HG03103 (cell line): Measurements from ENCODE around the gene SBNO2.

Experiments
- ATAC-seq: cut with Tn5 transposase; IDR thresholded peaks from one replicate; pipeline ENCODE4 v1.9.1; 2021; ENCODE audit warnings: low read depth; ENCODE audit not compliant: unreplicated experiment

Gene SBNO2

GRCh38 chr19:1081301-1082164, 92.5 kb downstream of the SBNO2 start:
- ATAC-seq, result no peak

- no peak for ATAC-seq
Observed at GRCh38 chr19:1080360-1081161, 93.5 kb downstream of the SBNO2 start.

- no peak for ATAC-seq
Observed at GRCh38 chr19:1079566-1080111, 94.4 kb downstream of the SBNO2 start.

- ATAC-seq, result peak; percentile 59
Observed at GRCh38 chr19:1076951-1077350, 97.1 kb downstream of the SBNO2 start.

GRCh38 chr19:1076046-1076386, 98.1 kb downstream of the SBNO2 start:
- no peak for ATAC-seq

GRCh38 chr19:1074544-1075283, 99.4 kb downstream of the SBNO2 start:
- ATAC-seq, result no peak

- ATAC-seq, result no peak
Observed at GRCh38 chr19:1073956-1074517, 100.0 kb downstream of the SBNO2 start.

- ATAC-seq, result no peak
Observed at GRCh38 chr19:1073063-1073955, 100.8 kb downstream of the SBNO2 start.

- no peak for ATAC-seq
Observed at GRCh38 chr19:1072371-1073015, 101.6 kb downstream of the SBNO2 start.

- ATAC-seq, result no peak
Observed at GRCh38 chr19:1070931-1071791, 102.9 kb downstream of the SBNO2 start.

GRCh38 chr19:1070576-1070930, 103.5 kb downstream of the SBNO2 start:
- ATAC-seq, result no peak

GRCh38 chr19:1069009-1069779, 104.9 kb downstream of the SBNO2 start:
- no peak for ATAC-seq

GRCh38 chr19:1068009-1069001, 105.8 kb downstream of the SBNO2 start:
- ATAC-seq, result no peak

- no peak for ATAC-seq
Observed at GRCh38 chr19:1067341-1067957, 106.6 kb downstream of the SBNO2 start.

GRCh38 chr19:1066748-1067340, 107.2 kb downstream of the SBNO2 start, which contains the start of gene ARHGAP45:
ARHGAP45 (plus strand) TSS chr19:1067167; CDS start chr19:1067406, 239 bp downstream.
- no peak for ATAC-seq
